ENCODE results near the gene PTCH2.

PTCH2 gene

DNA sequence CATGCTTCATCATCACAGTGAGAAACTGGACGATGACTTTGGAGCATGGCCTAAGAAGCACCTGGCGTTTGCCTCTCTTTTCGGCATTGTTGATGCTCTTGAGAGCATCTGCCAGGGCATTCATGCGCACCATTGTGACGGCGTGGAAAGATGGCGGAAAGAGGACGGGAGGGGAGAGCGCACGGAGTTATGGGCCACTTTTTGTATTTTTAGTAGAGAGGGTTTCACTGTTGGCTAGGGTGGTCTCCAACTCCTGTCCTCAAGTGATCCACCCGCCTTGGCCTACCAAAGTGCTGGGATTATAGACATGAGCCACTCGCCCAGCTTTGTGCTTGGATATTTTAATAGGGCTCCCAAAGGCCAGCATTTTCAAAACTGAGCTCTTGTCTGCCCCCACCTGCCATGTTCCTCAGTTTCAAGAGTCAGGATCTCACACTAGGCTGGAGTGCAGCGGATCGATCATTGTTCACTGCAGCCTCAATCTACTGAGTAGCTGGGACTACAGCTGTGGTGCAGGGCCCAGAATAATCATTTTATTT lies 62.4 kb downstream of the PTCH2 start:
- in situ Hi-C loops (cut with MboI; ENCODE audit: low sequenced_read_pairs) = no loop called here

DNA sequence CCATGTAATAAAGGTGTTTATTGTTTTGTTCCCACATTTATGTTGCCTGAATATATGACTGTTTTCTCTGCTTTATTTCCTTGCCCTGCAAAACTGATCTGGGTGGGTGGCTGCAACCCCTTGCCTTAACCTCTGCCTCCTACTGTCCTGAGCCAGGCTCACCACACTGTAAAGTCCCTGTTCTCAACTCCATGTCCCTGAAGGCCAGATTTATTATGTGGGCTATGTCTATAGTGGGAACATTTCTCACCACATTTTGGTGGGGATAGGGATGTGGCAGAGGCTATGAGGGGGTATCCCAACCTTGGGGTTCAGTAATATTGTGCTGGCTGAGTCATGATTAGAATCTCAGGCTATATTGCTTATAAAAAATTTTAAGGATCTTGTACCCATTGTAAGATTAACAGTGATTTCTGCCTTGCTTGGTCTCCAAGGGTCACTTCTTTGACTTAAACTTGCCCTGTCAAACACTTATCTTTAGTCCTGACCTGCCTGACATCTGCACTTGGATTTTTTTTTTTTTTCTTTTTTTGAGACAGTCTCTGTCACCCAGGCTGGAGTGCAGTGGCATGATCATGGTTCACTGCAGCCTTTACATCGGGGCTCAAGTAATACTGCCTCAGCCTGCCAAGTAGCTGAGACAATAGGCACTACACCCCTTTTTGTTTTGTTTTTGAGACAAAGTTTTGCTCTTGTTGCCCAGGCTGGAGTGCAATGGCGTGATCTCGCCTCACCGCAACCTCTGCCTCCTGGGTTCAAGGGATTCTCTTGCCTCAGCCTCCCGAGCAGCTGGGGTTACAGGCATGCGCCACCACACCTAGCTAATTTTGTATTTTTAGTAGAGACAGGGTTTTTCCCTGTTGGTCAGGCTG lies 64.1 kb downstream of the PTCH2 start:
- in situ Hi-C loops (cut with MboI; ENCODE audit: low sequenced_read_pairs) = no loop called here

DNA sequence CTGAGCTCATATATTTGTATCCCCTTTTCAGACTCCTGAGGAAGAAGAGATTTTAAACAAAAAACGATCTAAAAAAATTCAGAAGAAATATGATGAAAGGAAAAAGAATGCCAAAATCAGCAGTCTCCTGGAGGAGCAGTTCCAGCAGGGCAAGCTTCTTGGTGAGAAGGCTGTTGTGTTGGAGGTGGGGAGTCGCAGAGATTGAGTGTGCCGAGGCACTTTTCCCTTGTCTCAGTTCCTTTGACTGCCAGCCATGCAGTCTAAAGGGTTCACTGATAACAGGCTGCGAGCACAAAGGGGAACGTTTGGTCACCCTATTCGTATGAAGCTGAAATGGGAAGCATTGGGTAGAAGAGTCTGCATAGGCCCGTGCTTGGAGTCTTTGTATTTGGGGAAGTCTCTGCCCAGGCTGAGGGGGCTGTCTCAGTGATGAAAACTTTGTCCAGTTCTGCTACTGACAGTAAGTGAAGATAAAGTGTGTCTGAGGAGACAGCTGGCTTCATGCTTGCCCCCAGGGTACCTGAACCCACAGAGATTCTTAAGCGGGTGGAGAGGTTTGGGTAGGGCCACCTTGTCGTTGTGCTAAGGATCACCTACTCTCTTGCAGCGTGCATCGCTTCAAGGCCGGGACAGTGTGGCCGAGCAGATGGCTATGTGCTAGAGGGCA lies 65.0 kb downstream of the PTCH2 start:
- in situ Hi-C loops (cut with MboI; ENCODE audit: low sequenced_read_pairs) = no loop called here

DNA sequence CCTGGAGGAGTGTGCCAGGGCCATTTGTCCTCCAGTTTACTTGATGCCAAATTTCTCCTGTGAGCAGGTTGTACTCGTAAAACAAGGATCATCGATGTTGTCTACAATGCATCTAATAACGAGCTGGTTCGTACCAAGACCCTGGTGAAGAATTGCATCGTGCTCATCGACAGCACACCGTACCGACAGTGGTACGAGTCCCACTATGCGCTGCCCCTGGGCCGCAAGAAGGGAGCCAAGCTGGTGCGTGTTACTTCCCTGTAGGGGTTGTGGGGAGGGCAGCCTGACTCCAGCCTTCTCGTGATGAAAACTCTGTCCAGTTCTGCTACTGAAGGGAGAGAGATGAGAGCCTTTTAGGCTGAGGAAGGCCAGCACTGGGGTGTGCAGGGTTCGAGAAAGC lies 65.5 kb downstream of the PTCH2 start:
- in situ Hi-C loops (cut with MboI; ENCODE audit: low sequenced_read_pairs) = no loop called here

DNA sequence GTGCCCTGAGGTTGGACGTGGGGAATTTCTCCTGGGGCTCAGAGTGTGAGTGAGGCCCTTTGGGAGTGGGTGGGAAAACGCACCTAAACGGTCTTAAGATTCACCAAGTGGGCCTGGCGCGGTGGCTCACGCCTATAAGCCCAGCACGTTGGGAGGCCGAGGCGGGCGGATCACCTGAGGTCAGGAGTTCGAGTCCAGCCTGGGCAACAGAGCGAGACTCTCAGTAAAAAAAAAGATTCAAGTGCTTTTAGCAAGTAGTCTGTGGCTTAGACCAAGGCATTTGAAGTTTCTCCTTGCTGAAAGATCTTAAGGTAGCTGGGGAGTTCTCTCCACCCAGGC lies 66.4 kb downstream of the PTCH2 start:
- in situ Hi-C loops (cut with MboI; ENCODE audit: low sequenced_read_pairs) = no loop called here

DNA sequence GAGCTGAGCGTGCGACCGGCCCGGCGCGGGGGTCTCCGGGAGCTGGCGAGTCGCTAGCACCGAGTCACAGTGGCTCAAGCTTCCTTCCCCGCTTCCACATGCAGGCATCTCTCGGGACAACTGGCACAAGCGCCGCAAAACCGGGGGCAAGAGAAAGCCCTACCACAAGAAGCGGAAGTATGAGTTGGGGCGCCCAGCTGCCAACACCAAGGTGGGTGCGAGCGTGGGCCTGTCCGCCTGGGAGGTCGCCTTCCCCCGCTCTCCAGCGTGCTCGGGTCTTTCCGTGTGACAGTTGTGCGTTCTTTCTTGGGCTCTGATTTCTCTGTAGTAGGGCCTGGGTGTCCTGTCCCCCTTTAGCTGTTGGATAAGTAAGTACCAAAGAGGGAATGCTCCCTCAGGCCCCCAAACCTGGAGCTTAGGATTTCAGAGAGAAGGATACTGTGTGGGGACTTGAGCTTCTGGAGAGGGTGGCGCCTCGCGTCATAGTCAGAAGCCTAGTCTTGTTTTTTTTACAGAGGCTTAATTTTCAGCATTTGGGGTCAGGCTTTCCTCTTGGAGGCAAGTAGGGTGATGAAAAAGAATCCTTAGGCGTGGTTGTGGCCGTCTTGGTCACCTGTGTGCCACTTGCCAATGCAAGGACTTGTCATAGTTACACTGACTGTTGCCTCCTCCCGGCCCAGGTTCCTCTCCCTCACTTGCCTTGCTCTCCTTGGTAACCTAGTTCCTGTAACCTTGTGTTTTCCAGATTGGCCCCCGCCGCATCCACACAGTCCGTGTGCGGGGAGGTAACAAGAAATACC lies 66.9 kb downstream of the PTCH2 start:
- in situ Hi-C loops (cut with MboI; ENCODE audit: low sequenced_read_pairs) = no loop called here

DNA sequence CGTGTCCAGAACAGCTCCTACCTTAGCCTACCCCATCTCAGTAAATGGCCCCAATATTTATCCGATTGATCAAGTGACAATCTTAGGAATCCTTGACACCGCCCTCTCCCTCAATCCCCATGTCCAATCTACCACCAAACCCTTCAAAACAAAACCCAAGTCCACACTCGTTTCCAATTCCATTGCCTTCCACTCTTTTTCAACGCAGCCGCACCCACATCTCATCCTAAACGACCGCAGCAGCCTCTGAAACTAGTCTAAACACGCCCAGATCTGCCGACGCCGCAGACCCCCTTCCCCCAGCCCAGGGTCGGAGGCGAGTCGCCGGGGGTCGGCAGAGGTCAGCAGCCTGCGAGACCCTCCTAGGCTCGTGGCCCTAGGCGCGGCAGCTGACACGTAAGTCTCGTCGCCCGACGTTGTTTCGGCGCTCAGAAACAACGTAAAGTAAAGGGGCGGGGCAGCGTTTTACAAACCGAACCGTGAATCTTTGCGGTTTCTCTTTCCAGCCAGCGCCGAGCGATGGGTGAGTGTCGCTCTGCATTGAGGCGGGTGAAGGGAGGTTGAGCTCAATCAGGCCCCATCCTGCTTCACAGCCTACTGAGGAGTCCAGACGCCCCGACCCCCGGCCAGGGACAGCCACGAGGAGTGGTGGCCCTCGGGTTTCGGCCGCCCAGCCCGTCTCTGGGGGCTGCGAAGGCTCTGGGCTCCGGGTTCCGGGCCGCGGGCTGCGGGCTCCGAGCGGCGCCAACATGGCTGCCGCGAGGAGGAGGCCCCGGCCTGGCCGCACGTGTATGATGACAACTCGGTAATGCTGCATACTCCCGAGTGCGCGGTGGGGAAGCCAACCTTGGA lies 67.7 kb downstream of the PTCH2 start, which contains the start of gene RPS8:
RPS8 (plus strand) TSS at position 463 of the 852 bp plus-strand sequence; CDS start at position 520, 57 bp downstream.
- in situ Hi-C loops (cut with MboI; ENCODE audit: low sequenced_read_pairs) = no loop called here
